CD14-positive monocyte (primary cell): Measurements from ENCODE around the gene SCN2B. TPM values are rescaled to one million over a fixed set of nuclear protein-coding genes. Genes with fewer than 3 reads are reported as not detected.

Experiments used
- DNase-seq, 3 donors: peaks; one replicate each; pipeline ENCODE4 v3.0.0-alpha.2; 2011 to 2022
- H2AFZ ChIP-seq: 2 replicates; pipeline ENCODE4 v1.6.0; 2012; ENCODE audit warnings: mild to moderate bottlenecking, low read depth, low read length, inconsistent platforms; ENCODE audit not compliant: insufficient read depth, poor library complexity, severe bottlenecking
- H3K27ac ChIP-seq, 2 donors: 1 replicate in 1 of 2; 2 replicates in 1 of 2; pipeline ENCODE4 v1.5.1; 2012 to 2013; ENCODE audit warnings: low read length in 2 of 2, control low read depth in 1 of 2, inconsistent platforms in 1 of 2, low read depth in 1 of 2, mild to moderate bottlenecking in 1 of 2
- H3K27me3 ChIP-seq, 2 donors: one replicate each; pipeline versions ENCODE4 v1.6.0 to v1.6.1; 2011 to 2013; ENCODE audit warnings: low read length in 2 of 2; ENCODE audit not compliant: control insufficient read depth in 2 of 2, insufficient read depth in 2 of 2
- H3K36me3 ChIP-seq, 2 donors: replicated peaks in 1 of 2; 1 replicate in 1 of 2; 2 replicates in 1 of 2; pipeline versions ENCODE4 v1.5.1 to v1.6.1; 2012 to 2013; ENCODE audit warnings: low read length in 2 of 2, control low read depth in 1 of 2, inconsistent platforms in 1 of 2, mild to moderate bottlenecking in 1 of 2; ENCODE audit not compliant: insufficient read depth in 2 of 2, control insufficient read depth in 1 of 2
- H3K4me1 ChIP-seq, 2 donors: 1 replicate in 1 of 2; 2 replicates in 1 of 2; pipeline versions ENCODE4 v1.5.1 to v1.6.1; 2012 to 2013; ENCODE audit warnings: low read length in 2 of 2, control low read depth in 1 of 2, inconsistent platforms in 1 of 2, mild to moderate bottlenecking in 1 of 2, moderate library complexity in 1 of 2; ENCODE audit not compliant: insufficient read depth in 2 of 2, control insufficient read depth in 1 of 2
- H3K4me2 ChIP-seq: replicated peaks from 2 replicates; pipeline ENCODE3; 2012; ENCODE audit warnings: low read length, moderate library complexity, mild to moderate bottlenecking; ENCODE audit not compliant: poor library complexity, severe bottlenecking; ENCODE audit errors: extremely low read depth
- H3K4me3 ChIP-seq, 3 experiments: fragments of 200-600 bp in 1 of 3; sonication (generic) in 1 of 3; replicated peaks in 1 of 3; 1 replicate in 2 of 3; 2 replicates in 1 of 3; pipeline ENCODE4 v1.5.1; 2011 to 2013; ENCODE audit warnings: low read length in 3 of 3, mild to moderate bottlenecking in 3 of 3, control low read depth in 2 of 3, low read depth in 2 of 3, inconsistent platforms in 1 of 3, moderate library complexity in 1 of 3
- H3K79me2 ChIP-seq: 2 replicates; pipeline ENCODE4 v1.6.0; 2012; ENCODE audit warnings: mild to moderate bottlenecking, control low read depth, inconsistent platforms, low read length, moderate library complexity; ENCODE audit not compliant: insufficient read depth
- H3K9ac ChIP-seq: 2 replicates; pipeline ENCODE4 v1.6.0; 2017; ENCODE audit warnings: low read length, mild to moderate bottlenecking; ENCODE audit not compliant: insufficient read depth, poor library complexity, severe bottlenecking
- H3K9me3 ChIP-seq, 2 donors: replicated peaks in 1 of 2; 1 replicate in 1 of 2; 2 replicates in 1 of 2; pipeline versions ENCODE4 v1.5.1 to v1.6.1; 2012 to 2013; ENCODE audit warnings: low read length in 2 of 2, control low read depth in 1 of 2; ENCODE audit not compliant: control insufficient read depth in 1 of 2, insufficient read depth in 1 of 2
- H4K20me1 ChIP-seq: 2 replicates; pipeline ENCODE4 v1.6.0; 2012; ENCODE audit warnings: mild to moderate bottlenecking, low read length, control low read depth, moderate library complexity; ENCODE audit not compliant: insufficient read depth
- H3K27ac Mint-ChIP-seq, 7 donors: one replicate each; pipeline ENCODE4 v1.8.0; 2020; ENCODE audit warnings: mild to moderate bottlenecking in 7 of 7, mixed read lengths in 7 of 7, moderate library complexity in 6 of 7, inconsistent platforms in 2 of 7
- H3K27me3 Mint-ChIP-seq, 3 donors: one replicate each; pipeline ENCODE4 v1.8.0; 2021 to 2022; ENCODE audit warnings: low read depth in 3 of 3, mild to moderate bottlenecking in 3 of 3, mixed read lengths in 3 of 3, moderate library complexity in 3 of 3, inconsistent platforms in 1 of 3
- H3K36me3 Mint-ChIP-seq, 2 donors: one replicate each; pipeline ENCODE4 v1.8.0; 2020; ENCODE audit warnings: mixed read lengths in 2 of 2, inconsistent platforms in 1 of 2, mild to moderate bottlenecking in 1 of 2
- H3K4me1 Mint-ChIP-seq: one replicate; pipeline ENCODE4 v1.8.0; 2020; ENCODE audit warnings: mild to moderate bottlenecking, mixed read lengths
- H3K4me3 Mint-ChIP-seq, 2 donors: one replicate each; pipeline ENCODE4 v1.8.0; 2020; ENCODE audit warnings: mild to moderate bottlenecking in 2 of 2, mixed read lengths in 2 of 2, moderate library complexity in 1 of 2
- H3K9me3 Mint-ChIP-seq, 7 donors: one replicate each; pipeline ENCODE4 v1.8.0; 2020 to 2022; ENCODE audit warnings: mixed read lengths in 7 of 7, mild to moderate bottlenecking in 6 of 7, moderate library complexity in 6 of 7, inconsistent platforms in 2 of 7
- CTCF ChIP-seq: fragments of 200-600 bp; IDR thresholded peaks from one replicate; pipeline ENCODE4 v1.8.0; 2022; ENCODE audit warnings: antibody characterized with exemption, mild to moderate bottlenecking
- WGBS: methylation state at CpG from one replicate; pipeline ENCODE4 v1.1.5; 2013; ENCODE audit warnings: missing lambda C conversion rate; ENCODE audit not compliant: insufficient coverage; 5-methylcytosine and 5-hydroxymethylcytosine counted together
- intact Hi-C, 2 donors: fragments of 100-400 bp; cut with micrococcal nuclease; formaldehyde crosslinking; loops; one replicate each; pipeline versions ENCODE4 v1.15.0 to v1.15.1; 2023
- polyA plus RNA-seq, 3 donors: library from polyadenylated mRNA; depleted of rRNA in 1 of 3; unstranded in 2 of 3; stranded (reverse) in 1 of 3; fragments of 300-500 nt in 2 of 3; fragments of >200 nt in 1 of 3; fragmentation: Illumina TruSeq in 2 of 3; gene quantifications; 1 replicate in 2 of 3; 2 replicates in 1 of 3; pipeline ENCODE4 v1.2.3, GENCODE V29; 2012 to 2021

Gene SCN2B
- polyA plus RNA-seq, 3 donors = 0.01 TPM; not detected in 2

GRCh38 chr11:118133816-118134215 is 42.6 kb downstream of the SCN2B start:
- Histone ChIP-seq H3K9me3 (no peaks in the 10 kb centered on the region), H3K36me3 (no peaks in the 10 kb centered on the region), H3K9ac (no peak overlapping the region), H3K27ac (no peak overlapping the region), H3K4me3 (no peak overlapping the region), H4K20me1 (no peaks in the 10 kb centered on the region), H3K27me3 (no peaks in the 10 kb centered on the region), H3K4me2 (no peak overlapping the region), H3K79me2 (no peaks in the 10 kb centered on the region), H3K4me1 (peaks cover 13 to 25% of the 10 kb centered on the region in 2 donors), H2AFZ (no peak overlapping the region)
- Mint-ChIP-seq H3K27ac (no peak overlapping the region), H3K4me3 (no peak overlapping the region), H3K27me3 (peaks cover 2 to 10% (median 9%) of the 10 kb centered on the region in 3 donors), H3K36me3 (no peaks in the 10 kb centered on the region), H3K4me1 (peaks cover 27% of the 10 kb centered on the region), H3K9me3 (peaks cover 0 to 2% (median 0%) of the 10 kb centered on the region in 7 donors)
- WGBS = 99% methylated on average over 7 of the region's 10 CpGs
- no peak for TF ChIP-seq CTCF
- intact Hi-C loops = no loop called here
- DNase-seq = no peak

- Histone ChIP-seq H3K4me1 (peaks cover 21 to 26% of the 10 kb centered on the region in 2 donors), H3K4me2 (no peak overlapping the region), H3K79me2 (no peaks in the 10 kb centered on the region), H3K36me3 (no peaks in the 10 kb centered on the region), H3K9ac (no peak overlapping the region), H3K27me3 (no peaks in the 10 kb centered on the region), H3K4me3 (no peak overlapping the region), H3K9me3 (no peaks in the 10 kb centered on the region), H2AFZ (no peak overlapping the region), H3K27ac (no peak overlapping the region), H4K20me1 (no peaks in the 10 kb centered on the region)
- Mint-ChIP-seq H3K4me3 (no peak overlapping the region), H3K4me1 (peaks cover 29% of the 10 kb centered on the region), H3K9me3 (peaks cover 0 to 2% (median 0%) of the 10 kb centered on the region in 7 donors), H3K27ac (no peak overlapping the region), H3K36me3 (no peaks in the 10 kb centered on the region), H3K27me3 (peaks cover 2 to 9% (median 8%) of the 10 kb centered on the region in 3 donors)
- no peak for DNase-seq
- TF ChIP-seq CTCF = no peak
- intact Hi-C loops = no loop called here
- WGBS = 87% methylated on average over 8 of the region's 15 CpGs
These were observed 43.9 kb downstream of the SCN2B start for GRCh38 chr11:118132385-118133151.
